Heart right ventricle (tissue), 16 donors: ENCODE data around the gene CARMIL3. TPM values are rescaled to one million over a fixed set of nuclear protein-coding genes. Genes with fewer than 3 reads are reported as not detected.
"Not testable (repeated sequence)": the region's sequence is repeated elsewhere in the genome, so short reads cannot be mapped to it uniquely, and the experiment has no call there.

Experiments used
- ATAC-seq, 8 donors: fragments of 200-7000 bp; cut with Tn5 transposase; one replicate each; pipeline ENCODE4 v1.9.1; 2020; ENCODE audit warnings: mild to moderate bottlenecking in 8 of 8, moderate library complexity in 8 of 8, moderate number of reproducible peaks in 1 of 8
- DNase-seq, 2 donors: peaks; one replicate each; pipeline ENCODE4 v3.0.0-alpha.2; 2020
- H3K27ac ChIP-seq, 10 donors: fragments of 200-600 bp; sonication (generic) in 2 of 10; one replicate each; pipeline versions ENCODE4 v1.5.0 to v1.8.0; 2020 to 2022; ENCODE audit warnings: mild to moderate bottlenecking in 3 of 10
- H3K27me3 ChIP-seq, 7 donors: fragments of 200-600 bp; one replicate each; pipeline ENCODE4 v1.8.0; 2021 to 2022; ENCODE audit warnings: mild to moderate bottlenecking in 2 of 7
- H3K36me3 ChIP-seq, 9 donors: fragments of 200-600 bp; sonication (generic) in 1 of 9; one replicate each; pipeline versions ENCODE4 v1.5.0 to v1.8.0; 2020 to 2022; ENCODE audit warnings: mild to moderate bottlenecking in 2 of 9
- H3K4me1 ChIP-seq, 9 donors: fragments of 200-600 bp; sonication (generic) in 1 of 9; one replicate each; pipeline versions ENCODE4 v1.5.0 to v1.8.0; 2020 to 2022; ENCODE audit warnings: mild to moderate bottlenecking in 4 of 9
- H3K4me3 ChIP-seq, 10 donors: fragments of 200-600 bp; sonication (generic) in 2 of 10; one replicate each; pipeline versions ENCODE4 v1.5.0 to v1.8.0; 2020 to 2022; ENCODE audit warnings: mild to moderate bottlenecking in 7 of 10, moderate library complexity in 2 of 10
- H3K9me3 ChIP-seq, 11 donors: fragments of 200-600 bp in 10 of 11; sonication (generic) in 2 of 11; one replicate each; pipeline versions ENCODE4 v1.5.0 to v1.8.0; 2013 to 2022; ENCODE audit warnings: mild to moderate bottlenecking in 2 of 11, control low read depth in 1 of 11, moderate library complexity in 1 of 11
- CTCF ChIP-seq, 9 donors: fragments of 200-600 bp; sonication (generic) in 2 of 9; IDR thresholded peaks; one replicate each; pipeline versions ENCODE4 v1.5.0 to v1.8.0; 2021 to 2022; ENCODE audit warnings: antibody characterized with exemption in 9 of 9, mild to moderate bottlenecking in 5 of 9, moderate library complexity in 1 of 9
- WGBS, 2 donors: extraction: QIAGEN DNeasy Blood & Tissue Kit; methylation state at CpG; one replicate each; pipeline ENCODE4 v1.1.7; 2013; ENCODE audit warnings: inconsistent platforms in 1 of 2; 5-methylcytosine and 5-hydroxymethylcytosine counted together
- intact Hi-C, 10 donors: fragments of 100-400 bp; cut with DNase I; formaldehyde crosslinking; loops; one replicate each; pipeline versions ENCODE4 v1.11.1 to v1.14.2; 2022
- polyA plus RNA-seq, 2 donors: library from polyadenylated mRNA; stranded (reverse); fragments of 200-250 nt; gene quantifications; one replicate each; pipeline ENCODE4 v1.2.3, GENCODE V29; 2013
- total RNA-seq, 10 donors: library from RNA; stranded (reverse); fragmentation: NEBNext Ultra II Directional in 3 of 10; extraction: Animal tissue kit (Norgen Biotek cat#: 25700) in 3 of 10; gene quantifications; one replicate each; pipeline versions ENCODE4 v1.2.1 to v1.2.4, GENCODE V29; 2021 to 2023
- donor health status: Arrhythmogenic right ventricular cardiomyopathy.
- donor health status: ischemic (EF 13 %, LVEDD 7.1; RV severe dilation, severe dysfunction).
- donor health status: healthy with polysubstance abuse.
- donor health status: DM: no; HTN: yes; CAD: no.
- donor health status: DM: no; HTN: no; CAD: no.
- donor health status: ischemic (EF 25% LVEDD 6.9; RV normal size, moderate dysfunction).
- donor health status: ischemic (EF 25% LVEDD 5.7; RV mildly dilated, moderate dysfunction).
- donor health status: healthy.
- donor health status: DM: yes; HTN: yes; CAD: no.
- donor health status: Ischemic cardiomyopathy.
- donor health status: ischemic (EF 35%, LVEDD 5.7; RV mildly dilated, moderate dysfunction).
- donor health status: nonischemic (EF 11% LVEDD 7.7; RV severe dilation, severe dysfunction).
- donor health status: DM: yes; HTN: yes; CAD: no.
- donor health status: PGD.
- donor health status: ischemic (EF 29% LVEDD 5.4; RV normal size, mild dysfunction).
- donor health status: nonischemic (EF 23%, LVEDD 6.1; RV moderate dilation, normal function).

Gene CARMIL3
- total and polyA plus RNA-seq, 12 donors = 0.06 to 0.44 (median 0.12) TPM; not detected in 3

- TF ChIP-seq CTCF (IDR thresholded peaks at IDR 0.05) = no peak
- whole genome bisulfite sequencing, 2 donors = 80 to 81% methylated on average over 2 of the region's 2 CpGs
- ATAC-seq = peak in 1 of 8 donors; percentile 27
- H3K4me1 ChIP-seq = peaks cover 0 to 25% (median 4%) of the 10 kb centered on the region in 9 donors
- H3K9me3 ChIP-seq = peaks cover 0 to 25% (median 6%) of the 10 kb centered on the region in 11 donors
- no peaks in the 10 kb centered on the region for H3K36me3 ChIP-seq
- no peaks in the 10 kb centered on the region for H3K27me3 ChIP-seq
- no peak overlapping the region for H3K4me3 ChIP-seq
- intact Hi-C loops = no loop called here
- no peak overlapping the region for H3K27ac ChIP-seq
- no peak for DNase-seq
Measured at GRCh38 chr14:24032727-24033418, 18.9 kb upstream of the CARMIL3 start.

GRCh38 chr14:24035769-24036168 lies 16.0 kb upstream of the CARMIL3 start:
- not testable (repeated sequence) for DNase-seq, H3K36me3 ChIP-seq, H3K27me3 ChIP-seq
- Histone ChIP-seq H3K4me1 (peaks cover 0 to 25% (median 4%) of the 10 kb centered on the region in 9 donors), H3K27ac (peak overlapping the region; percentile 63 to 96 (median 94)), H3K9me3 (peaks cover 0 to 22% (median 6%) of the 10 kb centered on the region in 11 donors), H3K4me3 (peak overlapping the region in 9 of 10 donors; percentile 46 to 83 (median 71))
- 52 to 53% methylated on average over 3 of the region's 4 CpGs for WGBS, 2 donors
- ATAC-seq = peak in 6 of 8 donors; percentile 1 to 51 (median 10)
- intact Hi-C loops = loop anchor here in 3 of 10 donors (5.0 kb wide), 2 partner anchors 48 to 63 kb away; partner anchors contain the start of gene DHRS4L2 (in 2 of the 3)

- WGBS, 2 donors = 0% methylated on average over 41 to 50 of the region's 50 CpGs
- DNase-seq (peak; percentile 79 to 86), ATAC-seq (peak; percentile 95 to 98 (median 96))
- peak overlapping the region; percentile 32 to 83 (median 71) for H3K4me3 ChIP-seq
- intact Hi-C loops = loop anchor here in 3 of 10 donors (5.0 kb wide), 2 partner anchors 49 to 64 kb away; partner anchors contain the start of gene DHRS4L2 (in 2 of the 3)
- H3K9me3 ChIP-seq = peaks cover 0 to 17% (median 5%) of the 10 kb centered on the region in 11 donors
- peaks cover 0 to 25% (median 4%) of the 10 kb centered on the region in 9 donors for H3K4me1 ChIP-seq
- no peaks in the 10 kb centered on the region for H3K27me3 ChIP-seq
- peak overlapping the region; percentile 63 to 96 (median 94) for H3K27ac ChIP-seq
- no peaks in the 10 kb centered on the region for H3K36me3 ChIP-seq
- peak; percentile 69 to 85 (median 74) for TF ChIP-seq CTCF (IDR thresholded peaks at IDR 0.05)
Measured at GRCh38 chr14:24036169-24036962, 15.4 kb upstream of the CARMIL3 start.

GRCh38 chr14:24036963-24037657 lies 14.7 kb upstream of the CARMIL3 start:
- DNase-seq, H3K27me3 ChIP-seq, H3K36me3 ChIP-seq: not testable (repeated sequence)
- peaks cover 0 to 11% (median 0%) of the 10 kb centered on the region in 11 donors for H3K9me3 ChIP-seq
- 44 to 46% methylated on average over 10 of the region's 10 CpGs for WGBS, 2 donors
- intact Hi-C loops = loop anchor here in 3 of 10 donors (5.0 kb wide), 2 partner anchors 50 to 65 kb away; partner anchors contain the start of gene DHRS4L2 (in 2 of the 3)
- peak in 1 of 8 donors; percentile 7 for ATAC-seq
- peak overlapping the region; percentile 63 to 96 (median 94) for H3K27ac ChIP-seq
- H3K4me3 ChIP-seq = peak overlapping the region in 9 of 10 donors; percentile 46 to 83 (median 71)
- peaks cover 0 to 25% (median 4%) of the 10 kb centered on the region in 9 donors for H3K4me1 ChIP-seq
